ENCODE results near the gene BRINP1. TPM values are rescaled to one million over a fixed set of nuclear protein-coding genes. Genes with fewer than 3 reads are reported as not detected.

Gene BRINP1
- total and polyA plus RNA-seq, 12 donors: 0.03 to 4.0 (median 0.30) TPM

- H3K9me3 ChIP-seq: no peaks in the 10 kb centered on the region
- no peak for TF ChIP-seq CTCF (IDR thresholded peaks at IDR 0.05)
- 61 to 75% methylated on average over 5 of the region's 5 CpGs for WGBS, 2 donors
- H3K4me1 ChIP-seq: no peaks in the 10 kb centered on the region
- H3K4me3 ChIP-seq: no peak overlapping the region
- no peaks in the 10 kb centered on the region for H3K36me3 ChIP-seq
- no peak for ATAC-seq
- H3K27me3 ChIP-seq: peaks cover 0 to 9% (median 0%) of the 10 kb centered on the region in 7 donors
- intact Hi-C loops (cut with DNase I): no loop called here
- DNase-seq: no peak
- H3K27ac ChIP-seq: no peak overlapping the region
Observed at GRCh38 chr9:119310741-119311140, 58.5 kb downstream of the BRINP1 start.

GRCh38 chr9:119307471-119307870 is 61.8 kb downstream of the BRINP1 start:
- no peak for ATAC-seq
- no peaks in the 10 kb centered on the region for H3K4me1 ChIP-seq
- no peak for TF ChIP-seq CTCF (IDR thresholded peaks at IDR 0.05)
- intact Hi-C loops (cut with DNase I): no loop called here
- no peak for DNase-seq
- 75 to 84% methylated on average over 5 of the region's 5 CpGs for WGBS, 2 donors
- H3K9me3 ChIP-seq: no peaks in the 10 kb centered on the region
- H3K36me3 ChIP-seq: no peaks in the 10 kb centered on the region
- no peak overlapping the region for H3K27ac ChIP-seq
- no peak overlapping the region for H3K4me3 ChIP-seq
- H3K27me3 ChIP-seq: peaks cover 0 to 9% (median 3%) of the 10 kb centered on the region in 7 donors

GRCh38 chr9:119304555-119304954 is 64.7 kb downstream of the BRINP1 start:
- no peak for TF ChIP-seq CTCF (IDR thresholded peaks at IDR 0.05)
- intact Hi-C loops (cut with DNase I): no loop called here
- H3K36me3 ChIP-seq: no peaks in the 10 kb centered on the region
- no peaks in the 10 kb centered on the region for H3K9me3 ChIP-seq
- H3K4me1 ChIP-seq: no peaks in the 10 kb centered on the region
- H3K27ac ChIP-seq: no peak overlapping the region
- H3K4me3 ChIP-seq: no peak overlapping the region
- ATAC-seq (no peak), DNase-seq (no peak)
- H3K27me3 ChIP-seq: peaks cover 0 to 9% (median 3%) of the 10 kb centered on the region in 7 donors
- WGBS, 2 donors: 48 to 53% methylated on average over 3 of the region's 3 CpGs

GRCh38 chr9:119302988-119303698 is 66.1 kb downstream of the BRINP1 start:
- H3K27ac ChIP-seq: no peak overlapping the region
- DNase-seq (no peak), ATAC-seq (no peak)
- no peaks in the 10 kb centered on the region for H3K9me3 ChIP-seq
- H3K27me3 ChIP-seq: peaks cover 0 to 9% (median 3%) of the 10 kb centered on the region in 7 donors
- H3K36me3 ChIP-seq: no peaks in the 10 kb centered on the region
- no peaks in the 10 kb centered on the region for H3K4me1 ChIP-seq
- WGBS, 2 donors: 89% methylated on average over 13 of the region's 13 CpGs
- H3K4me3 ChIP-seq: no peak overlapping the region
- TF ChIP-seq CTCF (IDR thresholded peaks at IDR 0.05): no peak
- intact Hi-C loops (cut with DNase I): no loop called here
